Progenitor cell of endocrine pancreas (in vitro differentiated cells): ENCODE data around the gene PANX1. TPM values are rescaled to one million over a fixed set of nuclear protein-coding genes. Genes with fewer than 3 reads are reported as not detected.

ENCODE experiments used
- DNase-seq: peaks from one replicate; pipeline ENCODE4 v3.0.0; 2021; ENCODE audit warnings: low spot score; ENCODE audit not compliant: unreplicated experiment
- H3K27ac Mint-ChIP-seq: 2 replicates; pipeline ENCODE4 v1.8.0; 2021; ENCODE audit warnings: mild to moderate bottlenecking, moderate library complexity, mixed read lengths
- H3K27me3 Mint-ChIP-seq: 2 replicates; pipeline ENCODE4 v1.8.0; 2021; ENCODE audit warnings: mixed read lengths
- H3K36me3 Mint-ChIP-seq: 2 replicates; pipeline ENCODE4 v1.8.0; 2022; ENCODE audit warnings: mixed read lengths; ENCODE audit not compliant: insufficient read depth
- H3K4me1 Mint-ChIP-seq: 2 replicates; pipeline ENCODE4 v1.8.0; 2021; ENCODE audit warnings: low read depth, mixed read lengths
- H3K4me3 Mint-ChIP-seq: 2 replicates; pipeline ENCODE4 v1.8.0; 2021; ENCODE audit warnings: low read depth, mild to moderate bottlenecking, moderate library complexity, mixed read lengths
- H3K9me3 Mint-ChIP-seq: 2 replicates; pipeline ENCODE4 v1.8.0; 2021; ENCODE audit warnings: low read depth, mixed read lengths
- total RNA-seq: library from RNA; stranded (reverse); gene quantifications from 2 replicates; pipeline ENCODE4 v1.2.1, GENCODE V29; 2021
- TF ChIP-seq, protein P1 (sequence below): fragments of 200-600 bp; sonication (generic); IDR thresholded peaks from one replicate; pipeline ENCODE4 v1.5.0; 2021; ENCODE audit warnings: antibody characterized with exemption, mild to moderate bottlenecking; ENCODE audit not compliant: unreplicated experiment

PANX1 gene
- total RNA-seq, 1 donor from 2014 or later: 31.9 TPM

DNA sequence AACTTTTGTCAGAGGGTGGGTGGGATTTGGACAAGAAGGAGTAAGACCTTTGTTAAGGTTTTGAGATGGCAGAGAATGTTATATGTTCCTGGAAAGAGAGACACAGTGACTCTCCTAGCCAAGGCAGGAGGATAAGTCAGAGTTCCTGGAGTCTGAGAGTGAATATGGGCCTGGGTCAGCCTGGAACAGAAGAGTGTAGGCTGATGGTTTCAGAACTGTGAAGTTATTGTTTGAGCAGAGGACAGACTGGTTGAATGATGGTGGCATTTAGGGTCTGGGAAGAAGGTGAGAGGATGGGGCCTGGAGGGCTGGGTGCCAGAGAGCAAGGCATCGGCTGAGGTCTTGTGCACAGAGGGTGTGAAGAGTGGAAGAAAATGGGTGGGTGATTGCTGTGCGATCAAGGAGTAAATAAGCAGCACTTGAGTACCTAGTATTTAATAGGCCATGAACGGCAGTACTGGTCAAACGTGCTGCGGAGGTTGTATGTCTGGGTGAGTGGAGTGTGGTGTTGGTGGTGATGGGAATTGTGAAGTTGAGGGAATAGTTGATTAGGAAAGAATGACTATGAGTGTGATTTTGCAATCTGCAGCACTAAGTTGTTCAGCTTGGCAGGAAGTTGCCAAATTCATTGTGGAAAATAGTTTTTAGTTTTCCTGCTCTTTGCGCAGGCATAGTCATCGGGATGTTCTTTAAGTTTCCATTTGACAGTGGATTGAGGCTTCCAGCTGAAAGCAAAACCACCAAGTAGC, 1.8 kb downstream of the PANX1 start:
- no peaks in the 10 kb centered on the region for H3K27me3 Mint-ChIP-seq
- TF ChIP-seq, protein P1, sequence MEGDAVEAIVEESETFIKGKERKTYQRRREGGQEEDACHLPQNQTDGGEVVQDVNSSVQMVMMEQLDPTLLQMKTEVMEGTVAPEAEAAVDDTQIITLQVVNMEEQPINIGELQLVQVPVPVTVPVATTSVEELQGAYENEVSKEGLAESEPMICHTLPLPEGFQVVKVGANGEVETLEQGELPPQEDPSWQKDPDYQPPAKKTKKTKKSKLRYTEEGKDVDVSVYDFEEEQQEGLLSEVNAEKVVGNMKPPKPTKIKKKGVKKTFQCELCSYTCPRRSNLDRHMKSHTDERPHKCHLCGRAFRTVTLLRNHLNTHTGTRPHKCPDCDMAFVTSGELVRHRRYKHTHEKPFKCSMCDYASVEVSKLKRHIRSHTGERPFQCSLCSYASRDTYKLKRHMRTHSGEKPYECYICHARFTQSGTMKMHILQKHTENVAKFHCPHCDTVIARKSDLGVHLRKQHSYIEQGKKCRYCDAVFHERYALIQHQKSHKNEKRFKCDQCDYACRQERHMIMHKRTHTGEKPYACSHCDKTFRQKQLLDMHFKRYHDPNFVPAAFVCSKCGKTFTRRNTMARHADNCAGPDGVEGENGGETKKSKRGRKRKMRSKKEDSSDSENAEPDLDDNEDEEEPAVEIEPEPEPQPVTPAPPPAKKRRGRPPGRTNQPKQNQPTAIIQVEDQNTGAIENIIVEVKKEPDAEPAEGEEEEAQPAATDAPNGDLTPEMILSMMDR: no peak
- H3K36me3 Mint-ChIP-seq: no peaks in the 10 kb centered on the region
- DNase-seq: no peak
- H3K4me3 Mint-ChIP-seq: no peak overlapping the region
- no peaks in the 10 kb centered on the region for H3K9me3 Mint-ChIP-seq
- H3K4me1 Mint-ChIP-seq: peaks cover 13% of the 10 kb centered on the region
- H3K27ac Mint-ChIP-seq: no peak overlapping the region

DNA sequence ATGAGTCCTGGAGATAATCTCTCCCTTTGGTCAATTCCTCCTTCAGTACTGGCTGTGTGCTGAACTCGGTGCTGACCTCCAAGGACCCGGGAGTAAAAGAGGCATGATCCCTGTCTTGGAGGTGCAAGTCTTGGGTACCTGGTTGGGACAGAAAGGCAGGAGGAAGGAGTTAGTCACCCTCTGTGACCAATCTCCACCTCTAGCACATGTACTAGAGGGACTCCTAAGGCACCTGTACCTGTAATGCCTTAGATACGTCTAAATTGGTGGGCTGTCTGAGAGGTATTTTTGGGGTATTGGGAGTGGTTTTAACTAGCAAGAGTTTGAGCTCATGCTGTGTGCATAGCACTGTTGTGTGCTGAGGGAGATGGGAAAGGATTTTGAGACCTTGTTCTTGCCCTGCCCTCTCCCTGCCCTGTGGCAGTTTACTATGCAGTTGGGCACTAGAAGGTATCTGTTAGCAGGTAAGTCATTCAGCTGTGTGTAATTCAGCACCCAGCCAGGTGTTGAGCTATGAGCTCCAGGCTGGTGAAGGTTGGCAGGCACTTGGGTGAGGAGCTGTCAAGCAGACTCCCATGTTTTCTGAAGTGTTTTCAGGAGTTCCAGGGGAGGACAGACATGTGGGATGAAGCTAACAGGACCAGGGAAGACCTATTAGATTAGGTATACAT, 2.5 kb downstream of the PANX1 start:
- no peaks in the 10 kb centered on the region for H3K36me3 Mint-ChIP-seq
- TF ChIP-seq, protein P1: no peak
- H3K9me3 Mint-ChIP-seq: no peaks in the 10 kb centered on the region
- peaks cover 13% of the 10 kb centered on the region for H3K4me1 Mint-ChIP-seq
- no peaks in the 10 kb centered on the region for H3K27me3 Mint-ChIP-seq
- H3K27ac Mint-ChIP-seq: no peak overlapping the region
- H3K4me3 Mint-ChIP-seq: no peak overlapping the region
- no peak for DNase-seq

DNA sequence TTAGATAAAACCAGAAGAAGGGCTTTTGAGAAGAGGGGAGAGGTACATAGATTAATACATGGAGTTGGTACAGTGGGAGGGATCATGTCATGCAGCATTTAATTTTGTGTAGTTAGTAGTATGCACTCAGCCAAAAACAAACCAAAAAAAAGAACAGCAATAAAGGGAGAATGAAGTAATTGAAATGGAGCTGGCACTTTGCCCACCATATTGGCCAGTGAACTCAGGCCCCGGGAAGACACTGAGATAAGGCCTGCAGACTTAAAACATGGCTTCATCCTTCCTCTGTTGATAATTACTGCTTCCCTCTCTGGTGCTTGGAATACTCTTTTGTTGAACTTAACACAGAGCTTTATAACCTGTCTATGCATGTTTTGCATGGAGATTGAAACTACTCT, 3.1 kb downstream of the PANX1 start:
- Mint-ChIP-seq H3K36me3 (peaks cover under 1% of the 10 kb centered on the region), H3K4me3 (no peak overlapping the region)

DNA sequence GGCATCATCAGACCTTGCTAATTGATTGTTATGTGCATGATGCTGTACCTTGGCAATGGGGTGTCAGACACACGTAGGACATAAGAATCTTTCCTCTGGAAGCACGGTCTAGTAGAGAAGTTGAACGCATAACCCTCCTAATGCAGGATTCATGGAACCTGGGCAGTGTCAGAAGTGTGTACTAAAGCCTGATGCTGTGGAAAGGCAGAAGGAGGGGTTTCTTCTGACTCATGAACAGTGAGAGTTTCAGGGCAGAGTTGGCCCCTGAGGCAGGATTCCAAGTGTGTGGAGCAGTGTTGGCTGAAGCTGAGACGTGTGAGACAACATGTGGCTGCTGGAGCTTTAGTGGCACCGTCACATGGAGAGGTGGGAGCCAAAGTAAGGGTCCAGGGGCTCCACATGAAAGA, 3.5 kb downstream of the PANX1 start:
- Mint-ChIP-seq H3K27me3 (no peaks in the 10 kb centered on the region), H3K4me1 (peaks cover 11% of the 10 kb centered on the region), H3K4me3 (no peak overlapping the region), H3K9me3 (no peaks in the 10 kb centered on the region), H3K27ac (no peak overlapping the region), H3K36me3 (peaks cover 1% of the 10 kb centered on the region)
- no peak for DNase-seq
- TF ChIP-seq, protein P1: no peak

More for the DNA sequence above, 3.1 kb downstream of the PANX1 start:
- TF ChIP-seq, protein P1: no peak
- Mint-ChIP-seq H3K4me1 (peaks cover 13% of the 10 kb centered on the region), H3K9me3 (no peaks in the 10 kb centered on the region), H3K27me3 (no peaks in the 10 kb centered on the region), H3K27ac (no peak overlapping the region)
- DNase-seq: no peak

DNA sequence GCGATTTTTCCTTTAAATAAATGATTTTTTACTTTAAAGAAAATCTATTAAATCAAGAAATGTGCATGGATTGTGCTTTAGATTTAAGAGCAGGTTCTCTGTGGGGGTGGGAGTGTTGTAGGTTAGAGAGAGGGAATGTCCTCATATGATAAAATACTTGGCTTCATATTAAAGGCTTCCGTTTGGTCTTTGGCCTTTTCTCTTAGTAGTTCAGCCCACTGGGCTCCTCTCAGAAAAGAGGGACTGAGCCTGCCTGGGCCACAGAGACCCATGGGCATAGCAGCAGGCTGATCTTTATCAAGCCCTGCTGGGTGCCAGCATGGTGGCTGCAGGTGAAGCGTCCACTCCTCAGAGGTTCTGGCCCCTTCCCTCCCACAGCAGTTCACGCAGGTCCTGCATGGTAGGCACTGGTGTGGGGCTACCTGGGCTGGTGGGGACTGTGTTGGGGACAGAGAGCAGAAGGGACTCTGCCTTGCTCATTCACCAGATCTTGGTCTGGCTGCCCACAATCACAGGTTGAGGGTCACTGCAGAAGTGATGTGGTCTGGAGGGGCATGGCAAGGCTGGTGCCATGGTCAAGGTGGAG, 4.3 kb downstream of the PANX1 start:
- Mint-ChIP-seq H3K36me3 (peaks cover 1% of the 10 kb centered on the region), H3K9me3 (no peaks in the 10 kb centered on the region), H3K27me3 (no peaks in the 10 kb centered on the region), H3K27ac (no peak overlapping the region), H3K4me1 (peaks cover 4% of the 10 kb centered on the region), H3K4me3 (no peak overlapping the region)
- TF ChIP-seq, protein P1: no peak
- DNase-seq: no peak
